ENCODE data around the gene EXOC2. TPM values are rescaled to one million over a fixed set of nuclear protein-coding genes. Genes with fewer than 3 reads are reported as not detected.
A peak's percentile ranks its signal among the peaks of the same experiment; 100 is the strongest.

EXOC2 gene
- total RNA-seq, 1 donor from 2014 or later = 29.2 TPM

GRCh38 chr6:485655-486170 is 207.2 kb downstream of the EXOC2 start:
- no peak for TF ChIP-seq CTCF (IDR thresholded peaks at IDR 0.05; ENCODE audit: insufficient read depth, low read length, severe bottlenecking)
- Histone ChIP-seq H3K4me3 (ENCODE audit: low read depth, low read length) (no peak overlapping the region), H3K36me3 (ENCODE audit: control insufficient read depth, insufficient read depth, low read length) (peaks cover 6% of the 10 kb centered on the region), H3K27me3 (ENCODE audit: control insufficient read depth, insufficient read depth, low read length) (no peaks in the 10 kb centered on the region)
- peak; percentile 32 for FAIRE-seq
- no peak for DNase-seq (ENCODE audit: low read depth)

GRCh38 chr6:484746-485145 is 208.2 kb downstream of the EXOC2 start:
- no peaks in the 10 kb centered on the region for H3K27me3 ChIP-seq (ENCODE audit: control insufficient read depth, insufficient read depth, low read length)
- DNase-seq (ENCODE audit: low read depth) (no peak), FAIRE-seq (no peak)
- no peak for TF ChIP-seq CTCF (IDR thresholded peaks at IDR 0.05; ENCODE audit: insufficient read depth, low read length, severe bottlenecking)
- H3K4me3 ChIP-seq (ENCODE audit: low read depth, low read length) = no peak overlapping the region
- H3K36me3 ChIP-seq (ENCODE audit: control insufficient read depth, insufficient read depth, low read length) = peaks cover 6% of the 10 kb centered on the region

GRCh38 chr6:484086-484745 is 208.7 kb downstream of the EXOC2 start:
- DNase-seq (ENCODE audit: low read depth) (peak; percentile 55), FAIRE-seq (no peak)
- Histone ChIP-seq H3K27me3 (ENCODE audit: control insufficient read depth, insufficient read depth, low read length) (no peaks in the 10 kb centered on the region), H3K36me3 (ENCODE audit: control insufficient read depth, insufficient read depth, low read length) (peaks cover 6% of the 10 kb centered on the region), H3K4me3 (ENCODE audit: low read depth, low read length) (no peak overlapping the region)
- no peak for TF ChIP-seq CTCF (IDR thresholded peaks at IDR 0.05; ENCODE audit: insufficient read depth, low read length, severe bottlenecking)

- DNase-seq (ENCODE audit: low read depth) (no peak), FAIRE-seq (no peak)
- H3K36me3 ChIP-seq (ENCODE audit: control insufficient read depth, insufficient read depth, low read length) = no peaks in the 10 kb centered on the region
- H3K27me3 ChIP-seq (ENCODE audit: control insufficient read depth, insufficient read depth, low read length) = no peaks in the 10 kb centered on the region
- H3K4me3 ChIP-seq (ENCODE audit: low read depth, low read length) = no peak overlapping the region
- TF ChIP-seq CTCF (IDR thresholded peaks at IDR 0.05; ENCODE audit: insufficient read depth, low read length, severe bottlenecking) = no peak
These were observed 217.6 kb downstream of the EXOC2 start for GRCh38 chr6:475314-475713.

- TF ChIP-seq CTCF (IDR thresholded peaks at IDR 0.05; ENCODE audit: insufficient read depth, low read length, severe bottlenecking) = no peak
- H3K36me3 ChIP-seq (ENCODE audit: control insufficient read depth, insufficient read depth, low read length) = no peaks in the 10 kb centered on the region
- H3K27me3 ChIP-seq (ENCODE audit: control insufficient read depth, insufficient read depth, low read length) = no peaks in the 10 kb centered on the region
- no peak overlapping the region for H3K4me3 ChIP-seq (ENCODE audit: low read depth, low read length)
- FAIRE-seq = no peak
- DNase-seq (ENCODE audit: low read depth) = no peak
These were observed 218.3 kb downstream of the EXOC2 start for GRCh38 chr6:474453-475185.
